NOMO-1 treated with dmso at 0.1 percent for 144 hours (cell line): ENCODE data around the gene TXNIP.

Source experiments
- DNase-seq: peaks from one replicate; lab custom pipeline; 2025; ENCODE audit not compliant: unreplicated experiment; lab: John Stamatoyannopoulos, UW

TXNIP gene

DNA sequence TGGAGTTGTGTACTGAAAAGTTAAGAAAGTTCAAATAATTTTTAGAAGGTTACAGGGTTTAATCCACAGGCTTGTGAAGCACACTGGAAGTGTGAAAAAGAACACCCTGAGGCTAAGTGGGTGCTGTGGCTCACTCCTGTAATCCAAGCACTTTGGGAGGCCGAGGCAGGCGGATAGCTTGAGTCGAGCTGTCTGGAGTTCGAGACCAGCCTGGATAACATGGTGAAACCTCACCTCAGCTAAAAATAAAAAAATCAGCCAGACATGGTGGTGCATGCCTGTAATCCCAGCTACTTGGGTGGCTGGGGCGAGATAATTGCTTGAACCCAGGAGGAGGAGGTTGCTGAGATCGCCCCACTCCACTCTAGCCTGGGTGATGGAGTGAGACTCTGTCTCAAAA, 9.8 kb downstream of the TXNIP start:
- DNase-seq, result no peak

DNA sequence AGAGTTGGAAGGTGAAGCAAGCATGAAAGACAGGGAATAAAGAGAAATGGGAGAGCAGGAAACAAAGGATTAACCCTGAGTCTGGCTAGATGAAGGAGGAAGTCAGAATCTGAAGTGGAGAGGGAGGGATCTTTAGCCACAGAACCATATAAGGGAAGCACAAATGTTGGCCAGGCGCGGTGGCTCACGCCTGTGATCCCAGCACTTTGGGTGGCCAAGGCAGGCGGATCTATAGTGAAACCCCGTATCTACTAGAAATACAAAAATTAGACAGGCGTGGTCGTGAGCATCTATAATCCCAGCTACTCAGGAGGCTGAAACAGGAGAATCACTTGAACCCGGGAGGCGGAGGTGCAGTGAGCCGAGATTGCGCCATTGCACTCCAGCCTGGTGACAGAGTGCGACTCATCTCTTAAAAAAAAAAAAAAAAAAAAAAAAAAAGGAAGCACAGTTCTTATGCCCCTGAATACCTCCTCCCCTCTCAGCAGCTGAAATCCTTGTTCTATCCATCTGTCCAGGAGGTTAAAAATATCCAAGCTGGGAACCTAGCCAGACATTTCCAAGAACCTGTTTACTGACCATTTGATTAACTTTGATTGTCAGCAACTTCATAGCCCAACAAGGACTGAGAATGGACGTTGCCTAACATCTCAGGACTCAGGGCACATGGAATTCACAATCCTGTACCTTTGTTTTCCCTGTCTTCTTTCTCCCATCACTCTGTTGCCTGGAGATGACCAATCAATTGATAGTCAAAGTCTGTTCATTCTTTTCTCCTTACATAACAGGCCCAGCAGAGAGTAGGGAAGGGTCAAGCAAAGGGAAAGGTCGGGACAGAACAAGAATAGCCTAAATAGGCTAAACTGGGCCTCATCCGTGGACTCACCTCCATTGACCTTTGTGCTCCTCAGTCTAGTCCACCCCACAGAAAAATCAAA, 10.6 kb downstream of the TXNIP start:
- DNase-seq, result peak; percentile 66

DNA sequence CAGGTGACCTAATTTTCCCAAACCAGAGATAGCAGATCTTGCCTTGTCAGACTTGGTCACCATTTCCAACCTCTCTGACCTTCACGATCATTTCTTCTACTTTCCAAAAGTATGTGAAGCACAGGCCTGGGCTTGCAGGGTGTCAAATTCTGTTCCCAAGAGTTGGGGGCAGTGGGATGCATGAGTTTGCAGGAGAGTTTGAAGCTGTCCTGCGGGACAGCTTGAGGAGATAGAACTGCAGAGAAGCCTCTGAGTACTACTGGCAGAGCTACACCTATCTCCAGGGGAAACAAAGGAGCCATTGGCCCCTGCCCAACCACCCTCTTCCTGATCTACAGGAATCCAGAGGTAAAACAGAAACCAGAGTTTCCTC, 11.3 kb downstream of the TXNIP start:
- no peak for DNase-seq

DNA sequence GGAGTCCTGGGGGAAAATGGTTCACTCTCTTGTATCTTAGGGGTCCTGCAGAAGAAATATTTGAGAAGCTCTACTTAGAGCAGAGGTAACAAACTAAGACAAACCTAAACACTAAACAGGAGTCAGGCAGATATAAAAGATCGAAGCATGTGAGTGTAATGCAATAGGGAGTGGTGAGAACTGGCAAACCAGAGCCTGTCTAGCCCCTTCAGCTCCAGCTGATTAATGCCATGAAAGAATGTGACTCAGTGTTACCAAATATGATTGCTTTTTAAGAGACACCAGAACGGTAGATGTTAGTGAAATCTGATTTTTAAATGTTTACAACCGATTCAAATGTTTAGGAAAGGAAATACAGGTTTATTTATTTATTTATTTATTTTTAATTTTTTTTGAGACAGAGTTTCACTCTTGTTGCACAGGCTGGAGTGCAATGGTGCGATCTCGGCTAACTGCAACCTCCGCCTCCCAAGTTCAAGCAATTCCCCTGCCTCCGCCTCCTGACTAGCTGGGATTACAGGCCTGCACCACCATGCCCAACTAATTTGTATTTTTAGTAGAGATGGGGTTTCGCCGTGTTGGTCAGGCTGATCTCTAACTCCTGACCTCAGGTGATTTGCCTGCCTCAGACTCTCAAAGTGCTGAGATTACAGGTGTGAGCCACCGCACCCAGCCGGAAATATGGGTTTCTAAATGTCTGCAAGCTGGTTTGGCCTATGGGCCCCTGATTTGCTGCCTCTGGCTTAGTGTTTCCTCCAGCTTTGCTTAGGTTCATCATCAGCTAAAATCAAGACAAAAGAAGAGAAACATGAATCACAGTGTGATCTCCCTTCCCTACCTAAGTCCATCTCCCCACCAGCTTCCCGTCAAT, 12.2 kb downstream of the TXNIP start:
- no peak for DNase-seq

DNA sequence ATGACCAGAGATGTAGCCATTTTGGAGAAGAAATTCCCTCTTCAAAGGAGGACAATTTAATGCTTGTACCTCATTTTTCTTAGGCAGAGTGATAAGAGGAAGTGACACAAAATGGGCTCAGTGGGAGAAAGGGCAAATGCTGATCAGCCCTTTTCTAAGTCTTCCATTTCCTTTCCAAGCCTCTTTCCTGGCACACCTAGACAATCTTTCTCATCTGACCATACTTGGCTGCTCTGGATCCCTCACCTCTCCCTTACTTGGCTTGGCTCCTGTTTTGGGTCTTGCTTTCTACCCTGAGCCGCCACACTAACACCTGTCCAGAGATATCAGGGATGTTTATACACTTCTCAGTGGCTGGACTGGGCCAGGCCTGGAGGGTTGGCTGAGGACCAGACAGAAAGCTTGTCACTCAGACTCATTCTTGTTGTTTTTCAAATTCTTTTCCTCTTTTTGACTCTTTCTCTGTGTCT, 13.1 kb downstream of the TXNIP start:
- DNase-seq, result peak; percentile 28

DNA sequence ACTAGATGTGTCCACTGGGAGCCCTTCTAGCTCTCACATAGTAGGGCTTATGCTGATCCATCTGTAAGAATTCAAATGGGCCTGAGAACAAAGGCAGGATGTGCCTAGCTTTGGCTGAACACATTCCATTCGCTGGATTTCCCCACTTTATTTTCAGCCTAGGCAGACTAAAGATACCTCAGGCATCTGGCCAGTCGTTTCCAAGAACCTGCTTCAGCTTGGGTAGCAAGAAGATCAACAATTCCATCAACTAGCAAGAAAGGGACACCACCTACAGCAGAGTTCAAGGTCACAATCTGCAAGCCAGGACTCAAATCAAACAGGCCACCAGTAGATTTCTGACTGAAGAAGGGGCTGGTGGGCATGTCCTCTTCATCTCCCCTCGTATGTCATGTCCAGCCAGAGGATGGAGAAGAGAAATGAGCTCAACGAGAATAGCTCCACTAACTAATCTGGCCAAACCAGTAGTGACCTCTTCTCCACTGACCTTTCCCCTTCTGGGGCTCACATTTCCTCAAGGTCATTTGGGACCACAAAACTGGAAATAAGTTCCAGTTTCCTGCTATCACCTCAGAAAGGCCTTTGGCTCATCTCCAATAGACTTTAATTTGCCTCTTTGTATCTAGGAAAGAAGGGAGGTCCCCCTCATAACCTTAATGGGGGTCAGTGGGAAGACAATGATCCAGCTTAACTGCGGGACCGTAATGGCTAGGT, 14.2 kb downstream of the TXNIP start:
- DNase-seq, result no peak

DNA sequence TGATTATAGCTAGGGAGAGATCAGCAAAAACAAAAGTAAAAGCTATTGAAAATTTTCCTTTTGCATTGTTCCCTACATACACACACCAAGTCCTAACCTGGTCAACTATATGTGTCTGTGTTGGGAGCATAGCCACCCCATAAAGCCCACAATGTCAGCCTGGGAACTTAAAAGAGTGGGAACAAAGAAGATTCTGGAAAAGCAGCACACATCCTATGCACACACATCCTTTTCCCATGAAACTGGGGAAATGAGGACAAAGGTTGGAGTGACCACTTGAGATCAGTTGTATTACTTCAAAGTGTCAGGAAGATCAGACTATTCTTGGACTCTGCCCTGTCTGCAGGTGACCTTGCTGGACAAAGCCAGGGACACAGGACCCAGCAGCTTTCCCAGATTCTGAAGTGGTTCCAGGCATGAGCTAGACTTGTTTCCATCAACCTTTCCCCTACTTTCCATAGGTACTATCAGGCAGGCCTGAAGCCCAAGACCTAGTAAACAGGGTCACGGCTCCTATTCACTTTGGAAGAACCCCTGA, 15.9 kb downstream of the TXNIP start:
- DNase-seq, result no peak

DNA sequence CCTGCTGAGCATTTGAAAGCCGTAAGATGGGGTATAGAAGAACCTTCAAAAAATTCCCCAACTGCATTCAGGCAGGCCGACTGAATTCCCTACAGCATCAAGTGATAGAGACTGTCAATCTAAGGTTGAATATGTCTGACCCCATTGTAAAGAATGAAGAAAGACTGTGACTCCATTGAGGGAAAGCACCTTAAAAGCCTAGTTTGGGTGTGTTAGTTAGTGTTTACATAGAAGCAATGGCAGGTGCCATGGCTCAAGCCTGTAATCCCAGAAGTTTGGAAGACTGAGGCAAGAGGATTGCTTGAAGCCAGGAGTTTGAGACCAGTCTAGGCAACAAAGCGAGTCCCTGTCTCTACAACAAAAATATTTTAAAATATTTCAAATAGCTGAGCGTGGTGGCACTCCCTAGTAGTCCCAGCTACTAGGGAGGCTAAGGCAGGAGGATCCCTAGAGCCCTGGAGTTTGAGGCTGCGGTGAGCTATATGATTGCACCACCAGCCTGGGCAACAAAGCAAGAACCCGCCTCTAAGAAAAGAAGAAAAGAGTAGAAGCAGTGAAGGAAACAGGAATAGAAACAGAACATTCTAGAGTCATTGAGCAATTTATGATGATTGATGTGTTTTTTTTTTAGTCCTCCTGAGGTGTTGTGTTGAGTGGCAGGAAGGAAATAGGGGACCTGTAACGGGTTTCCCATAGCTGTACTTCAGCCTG, 16.5 kb downstream of the TXNIP start:
- DNase-seq, result peak; percentile 71

DNA sequence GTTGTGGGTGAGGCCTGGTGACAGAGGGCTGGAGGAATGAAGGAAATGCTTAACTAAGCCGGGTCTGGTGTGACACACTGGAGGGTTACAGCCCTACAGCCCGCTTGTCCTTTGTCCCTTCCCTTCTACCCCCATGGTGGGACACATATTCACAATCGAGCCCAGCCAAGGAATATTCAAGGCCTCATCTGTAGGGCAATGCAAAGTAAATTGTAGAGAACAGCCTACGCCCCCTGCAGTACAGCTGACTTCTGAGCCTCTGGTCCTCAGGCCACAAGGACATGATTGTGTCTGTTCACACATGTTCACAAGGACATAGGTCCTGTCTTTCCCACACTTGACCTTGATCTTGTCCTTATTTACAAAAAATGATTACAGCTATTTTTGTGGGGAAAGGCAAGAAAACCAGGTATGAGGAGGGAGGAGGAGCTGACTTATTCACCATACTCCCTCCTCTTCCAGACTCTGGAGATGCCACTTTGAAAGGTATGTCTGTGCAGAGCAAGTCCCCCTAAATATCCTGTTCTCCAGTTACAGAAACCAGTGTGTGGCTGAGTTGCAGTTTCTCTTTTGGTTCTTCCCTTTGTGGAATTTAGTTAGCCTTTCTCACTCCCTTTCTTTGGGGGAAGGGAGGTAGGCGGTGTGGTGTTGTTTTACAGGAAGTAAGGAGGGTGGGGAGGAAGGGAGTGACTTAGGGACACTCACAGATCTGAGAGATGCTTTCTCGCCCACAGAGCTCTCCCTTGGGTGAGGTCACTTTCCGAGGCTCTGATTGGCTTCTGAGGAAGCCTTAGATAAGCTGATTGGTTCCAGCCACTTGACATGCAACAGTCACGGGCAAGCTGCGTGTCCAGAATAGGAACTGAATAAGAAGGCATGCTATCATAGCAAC, 17.3 kb downstream of the TXNIP start:
- DNase-seq, result peak; percentile 89

DNA sequence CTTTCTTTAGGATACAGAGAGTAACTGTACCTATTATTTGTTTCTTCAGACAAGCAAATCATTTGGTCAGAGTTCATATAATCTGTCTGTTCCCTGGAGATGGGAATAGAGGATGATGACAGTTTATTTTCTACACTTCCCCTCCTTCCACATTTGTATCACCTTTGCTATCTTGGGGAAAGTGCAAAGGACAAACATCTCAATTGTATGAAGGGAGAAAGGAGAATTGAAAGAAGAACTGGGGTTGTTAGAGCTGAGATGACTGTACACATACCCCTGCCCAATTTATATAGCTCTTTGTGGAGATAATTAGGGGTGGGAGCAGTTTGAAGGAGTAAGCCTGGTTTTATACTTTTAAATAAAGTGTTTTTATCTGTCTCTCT, 17.9 kb downstream of the TXNIP start:
- no peak for DNase-seq

DNA sequence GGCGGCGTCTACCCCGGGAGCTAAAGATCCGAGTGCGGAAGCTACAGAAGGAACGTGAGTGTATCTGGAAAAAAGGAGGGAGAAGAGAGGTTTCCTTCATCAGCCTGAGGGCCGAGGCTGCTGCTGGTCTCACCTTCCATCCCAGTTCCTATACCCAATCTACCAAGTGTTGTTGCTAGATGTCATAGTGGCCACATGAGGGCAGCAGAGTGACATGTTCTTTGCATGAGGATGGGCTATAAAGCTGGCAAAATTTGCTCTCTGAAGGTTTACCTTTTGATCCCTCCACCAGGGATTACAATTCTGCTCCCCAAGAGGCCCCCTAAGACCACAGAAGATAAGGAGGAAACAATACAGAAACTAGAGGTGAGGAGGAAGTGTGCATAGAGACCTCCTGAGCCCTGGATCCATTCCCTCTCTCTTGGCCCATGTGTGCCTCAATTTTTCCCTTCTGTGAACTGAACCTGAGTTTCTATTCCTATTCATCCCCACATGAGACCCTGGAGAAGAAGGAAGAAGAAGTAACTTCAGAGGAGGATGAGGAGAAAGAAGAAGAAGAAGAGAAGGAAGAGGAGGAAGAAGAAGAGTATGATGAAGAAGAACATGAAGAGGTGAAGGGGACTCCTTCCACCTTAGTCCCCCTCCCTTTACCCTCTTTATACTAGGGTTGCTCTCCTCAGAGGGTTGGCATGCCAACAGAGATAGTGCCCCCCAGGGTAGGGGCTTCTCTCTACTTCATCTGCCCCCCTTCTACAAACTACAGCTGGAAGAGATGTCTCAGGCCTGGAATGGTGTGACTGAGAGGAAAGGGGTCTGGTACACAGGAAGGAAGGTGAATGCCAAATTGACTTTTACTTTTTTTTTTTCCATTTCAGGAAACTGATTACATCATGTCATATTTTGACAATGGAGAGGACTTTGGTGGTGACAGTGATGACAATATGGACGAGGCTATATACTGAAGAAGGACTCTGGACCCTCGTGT, 18.6 kb downstream of the TXNIP start:
- peak; percentile 59 for DNase-seq

DNA sequence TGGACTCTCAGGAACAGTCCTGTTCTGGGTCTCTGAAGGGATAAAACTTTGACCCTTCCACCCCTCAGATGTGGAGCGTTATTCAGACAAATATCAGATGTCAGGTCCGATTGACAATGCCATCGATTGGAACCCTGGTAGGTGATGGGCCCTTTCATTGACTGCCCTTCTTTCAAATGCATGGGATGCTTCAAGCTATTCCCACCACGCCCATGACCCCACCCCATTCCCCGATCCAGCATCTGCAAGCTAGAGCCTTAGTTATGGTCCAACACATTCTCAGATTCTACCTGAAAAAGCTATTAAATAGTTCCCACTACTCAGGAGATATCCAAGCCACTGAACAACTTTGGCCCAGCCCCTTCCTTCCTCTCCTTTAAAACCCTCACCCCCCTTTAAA, 19.4 kb downstream of the TXNIP start:
- no peak for DNase-seq

DNA sequence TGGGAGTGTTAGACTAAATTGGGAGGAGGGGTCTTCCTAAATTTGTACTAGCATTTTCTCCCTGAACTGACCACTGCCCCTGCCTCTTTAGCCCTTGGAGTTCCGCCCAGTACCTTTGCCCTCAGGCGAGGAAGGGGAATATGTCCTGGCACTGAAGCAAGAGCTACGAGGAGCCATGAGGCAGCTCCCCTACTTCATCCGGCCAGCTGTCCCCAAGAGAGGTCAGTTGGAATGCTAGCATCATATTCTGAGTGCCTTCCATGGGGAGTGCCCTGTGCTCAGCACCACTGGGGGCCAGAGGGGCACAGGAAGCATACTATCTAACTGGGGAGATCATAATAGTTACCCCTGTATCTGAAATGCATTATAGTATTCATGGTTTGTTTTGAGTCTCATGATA, 21.2 kb downstream of the TXNIP start:
- no peak for DNase-seq

DNA sequence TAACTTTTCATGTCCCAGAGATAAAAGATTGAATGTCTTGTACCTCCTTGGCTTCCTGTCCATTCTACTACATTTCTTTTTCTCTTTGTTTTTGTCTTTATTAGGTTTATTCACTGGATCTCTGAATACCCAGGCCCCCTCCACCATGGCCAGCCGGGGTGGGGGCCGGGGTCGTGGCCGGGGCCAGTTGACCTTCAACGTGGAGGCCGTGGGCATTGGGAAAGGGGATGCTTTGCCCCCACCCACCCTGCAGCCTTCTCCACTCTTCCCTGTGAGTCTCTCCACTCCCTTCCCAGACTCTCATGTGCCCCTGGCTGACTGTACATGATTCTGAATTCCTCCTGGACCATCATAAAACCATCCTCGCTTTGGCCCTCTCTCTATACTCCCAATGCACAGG, 21.7 kb downstream of the TXNIP start:
- no peak for DNase-seq

DNA sequence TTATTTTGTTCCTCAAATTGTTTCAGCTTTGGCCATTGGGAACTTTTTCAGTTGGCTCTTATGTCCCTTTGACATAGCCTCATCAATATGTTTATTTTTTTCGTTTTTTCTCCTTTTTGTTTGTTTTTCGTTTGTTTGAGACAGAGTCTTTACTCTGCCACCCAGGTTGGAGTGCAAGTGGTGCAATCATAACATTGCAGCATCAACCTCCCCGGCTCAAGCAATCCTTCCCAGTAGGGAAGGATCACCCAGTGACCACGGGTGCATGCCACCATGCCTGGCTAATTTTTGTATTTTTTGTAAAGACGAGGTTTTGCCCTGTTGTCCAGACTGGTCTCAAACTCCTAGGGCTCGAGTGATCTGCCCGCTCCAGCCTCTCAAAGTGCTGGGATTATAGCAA, 23.8 kb downstream of the TXNIP start:
- no peak for DNase-seq

DNA sequence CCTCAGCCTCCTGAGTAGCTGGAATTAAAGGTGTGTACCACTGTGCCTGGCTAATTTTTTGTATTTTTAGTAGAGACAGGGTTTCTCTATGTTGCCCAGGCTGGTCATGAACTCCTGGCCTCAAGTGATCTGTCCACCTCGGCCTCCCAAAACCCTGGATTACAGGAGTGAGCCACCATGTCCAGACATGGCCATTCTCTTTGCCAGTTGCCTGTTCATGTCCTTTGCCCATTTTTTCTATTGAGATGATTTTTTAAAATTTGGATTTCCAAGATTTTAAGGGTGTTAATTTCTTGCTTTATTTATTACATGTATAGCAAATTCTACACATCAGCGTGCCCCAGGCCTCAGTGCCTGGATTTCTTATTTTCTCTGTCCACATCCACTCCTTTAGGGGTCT, 29.1 kb downstream of the TXNIP start:
- no peak for DNase-seq

DNA sequence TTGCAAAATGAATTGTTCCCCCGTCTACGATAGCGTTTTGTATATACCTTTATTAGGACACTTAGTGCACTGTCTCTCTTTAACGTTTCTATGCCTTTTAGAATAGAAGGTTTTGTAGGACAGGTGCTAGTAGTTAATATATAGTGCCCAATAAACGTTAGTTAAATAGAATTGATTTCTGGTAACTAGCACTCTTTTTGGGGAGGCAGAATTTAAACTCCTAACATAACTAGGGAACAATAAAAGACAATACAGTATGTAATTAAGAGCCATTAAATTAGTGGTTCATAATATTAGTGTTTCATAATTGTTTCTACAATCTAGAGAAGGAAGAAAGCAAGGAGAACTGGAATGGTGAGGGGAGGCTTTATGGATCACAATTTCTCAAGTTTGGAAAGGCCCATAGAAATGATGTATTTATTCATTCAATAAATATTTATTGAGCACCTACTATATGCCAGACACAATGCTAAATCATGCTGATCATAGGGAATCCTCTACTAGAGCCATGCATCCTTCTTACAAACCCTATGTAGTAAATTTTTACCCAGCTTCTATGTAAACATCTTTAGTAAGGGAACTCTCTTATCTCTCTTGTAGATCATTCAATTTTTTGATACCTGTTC, 31.1 kb downstream of the TXNIP start:
- DNase-seq, result no peak
